Erythroblast (primary cell): Measurements from ENCODE around the gene ZBTB47.

ENCODE experiments used
- GATA1 ChIP-seq: IDR thresholded peaks from 2 replicates; pipeline ENCODE4 v1.6.1; 2011; ENCODE audit warnings: low read depth, mild to moderate bottlenecking, control low read depth, low read length, moderate library complexity
- POLR2A ChIP-seq: IDR thresholded peaks from 2 replicates; pipeline ENCODE4 v1.6.1; 2011; ENCODE audit warnings: mild to moderate bottlenecking, low read length

- no peak for TF ChIP-seq POLR2A
- no peak for TF ChIP-seq GATA1
These were observed 37.5 kb downstream of the ZBTB47 start for GRCh38 chr3:42690766-42691680.
